GM12873 (cell line): ENCODE data around the gene UTF1.

Experiments used
- TF ChIP-seq, protein P1 (sequence below): IDR thresholded peaks from 2 replicates; pipeline ENCODE4 v1.5.1; 2012; ENCODE audit warnings: low read depth, mild to moderate bottlenecking, moderate library complexity, low read length, control low read depth; ENCODE audit not compliant: insufficient read depth; ENCODE audit errors: missing control alignments

UTF1 gene

DNA sequence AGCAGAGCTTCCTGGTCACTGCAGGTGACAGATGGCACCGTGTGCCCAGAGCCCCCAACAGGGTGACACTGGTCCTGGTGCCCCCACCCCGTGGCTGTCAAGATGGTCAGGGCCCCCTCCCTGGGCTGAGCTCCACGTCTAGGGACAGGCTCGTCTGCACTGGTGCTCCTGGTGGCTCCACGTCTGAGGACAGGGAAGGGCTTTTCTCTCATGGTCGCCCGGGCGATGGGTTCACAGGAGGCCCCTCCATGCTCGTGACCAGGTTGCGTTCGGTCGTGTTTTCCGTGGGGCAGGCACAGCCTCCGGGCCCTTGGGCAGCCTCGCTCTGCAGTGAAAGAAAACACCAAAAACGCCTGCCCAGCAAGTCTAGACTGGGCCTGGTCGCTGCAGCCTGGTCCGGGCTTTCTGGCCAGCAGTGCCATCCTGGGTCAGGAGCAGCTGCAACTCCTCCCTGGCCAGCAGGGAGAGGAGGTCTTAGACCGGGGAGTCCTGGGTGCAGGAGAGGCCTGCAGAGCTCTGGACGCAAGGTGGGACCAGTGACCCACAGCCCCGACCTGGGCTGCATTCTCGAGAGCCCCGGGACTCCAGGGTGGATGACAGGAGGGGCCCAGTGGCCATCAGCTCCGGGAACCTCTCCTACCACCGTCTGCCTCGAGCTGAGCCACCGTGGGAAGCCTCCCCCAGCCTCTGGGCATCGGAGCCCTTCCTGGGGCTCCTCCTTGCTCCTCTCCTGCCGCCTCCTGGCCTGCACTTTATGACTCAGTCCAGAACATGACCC lies 27.9 kb upstream of the UTF1 start:
- TF ChIP-seq, protein P1, sequence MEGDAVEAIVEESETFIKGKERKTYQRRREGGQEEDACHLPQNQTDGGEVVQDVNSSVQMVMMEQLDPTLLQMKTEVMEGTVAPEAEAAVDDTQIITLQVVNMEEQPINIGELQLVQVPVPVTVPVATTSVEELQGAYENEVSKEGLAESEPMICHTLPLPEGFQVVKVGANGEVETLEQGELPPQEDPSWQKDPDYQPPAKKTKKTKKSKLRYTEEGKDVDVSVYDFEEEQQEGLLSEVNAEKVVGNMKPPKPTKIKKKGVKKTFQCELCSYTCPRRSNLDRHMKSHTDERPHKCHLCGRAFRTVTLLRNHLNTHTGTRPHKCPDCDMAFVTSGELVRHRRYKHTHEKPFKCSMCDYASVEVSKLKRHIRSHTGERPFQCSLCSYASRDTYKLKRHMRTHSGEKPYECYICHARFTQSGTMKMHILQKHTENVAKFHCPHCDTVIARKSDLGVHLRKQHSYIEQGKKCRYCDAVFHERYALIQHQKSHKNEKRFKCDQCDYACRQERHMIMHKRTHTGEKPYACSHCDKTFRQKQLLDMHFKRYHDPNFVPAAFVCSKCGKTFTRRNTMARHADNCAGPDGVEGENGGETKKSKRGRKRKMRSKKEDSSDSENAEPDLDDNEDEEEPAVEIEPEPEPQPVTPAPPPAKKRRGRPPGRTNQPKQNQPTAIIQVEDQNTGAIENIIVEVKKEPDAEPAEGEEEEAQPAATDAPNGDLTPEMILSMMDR = no peak

DNA sequence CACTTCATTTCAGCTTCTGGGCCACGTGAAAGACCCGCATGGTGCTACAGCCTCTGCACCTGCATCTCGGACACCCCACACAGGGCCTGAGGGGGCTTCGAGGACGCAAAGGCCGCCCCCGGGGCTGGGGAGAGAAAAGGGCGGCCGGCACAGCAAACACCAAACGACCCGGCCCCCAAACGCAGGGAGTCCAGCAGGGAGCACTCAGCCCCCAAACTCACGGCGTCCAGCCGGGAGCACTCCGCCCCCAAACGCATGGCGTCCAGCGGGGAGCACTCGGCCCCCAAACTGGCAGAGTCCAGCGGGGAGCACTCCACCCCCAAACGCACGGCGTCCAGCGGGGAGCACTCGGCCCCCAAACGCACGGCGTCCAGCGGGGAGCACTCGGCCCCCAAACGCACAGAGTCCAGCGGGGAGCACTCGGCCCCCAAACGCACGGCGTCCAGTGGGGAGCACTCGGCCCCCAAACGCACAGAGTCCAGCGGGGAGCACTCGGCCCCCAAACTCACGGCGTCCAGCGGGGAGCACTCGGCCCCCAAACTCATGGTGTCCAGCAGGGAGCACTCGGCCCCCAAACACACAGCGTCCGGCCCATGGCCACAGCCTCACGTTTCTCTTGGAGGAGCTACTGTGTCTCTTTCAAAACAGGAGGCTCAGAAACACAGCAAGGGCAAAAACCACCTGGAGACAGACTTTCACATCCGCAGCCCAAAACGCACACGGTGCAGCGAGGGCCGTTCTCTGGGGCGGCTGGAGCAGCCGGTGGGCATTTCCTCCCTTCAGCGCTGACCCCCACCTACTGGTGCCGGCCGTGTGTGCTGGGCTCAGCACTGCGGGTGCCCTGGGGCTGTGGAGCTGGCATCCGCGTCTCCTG lies 27.0 kb upstream of the UTF1 start:
- TF ChIP-seq, protein P1 = no peak

DNA sequence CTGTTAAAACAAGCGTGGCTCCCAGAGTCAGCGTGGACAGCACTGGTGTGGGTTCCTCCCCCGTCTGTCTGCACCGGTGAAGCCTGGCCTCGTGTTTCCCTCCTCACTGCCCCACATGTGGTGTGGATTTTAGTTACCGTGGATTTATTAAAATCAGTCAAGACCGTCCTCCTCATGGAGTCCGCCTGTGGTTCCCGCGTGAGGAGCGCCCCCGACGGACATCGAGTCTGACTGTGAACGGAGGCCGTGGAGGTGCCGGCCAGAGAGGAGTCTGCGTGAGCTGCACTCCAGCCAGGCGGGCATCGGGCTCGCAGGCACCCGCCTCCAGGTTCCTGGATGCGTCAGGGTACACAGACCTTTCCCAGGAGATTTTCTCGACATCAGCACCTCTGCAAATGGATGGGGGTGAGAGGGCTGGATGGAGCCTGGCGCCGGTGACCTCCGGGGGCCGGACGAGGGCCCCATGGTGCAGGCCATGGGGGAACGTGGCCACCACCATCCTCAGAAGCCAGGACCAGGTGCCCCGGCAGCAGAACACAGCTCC lies 26.3 kb upstream of the UTF1 start:
- TF ChIP-seq, protein P1 = no peak

DNA sequence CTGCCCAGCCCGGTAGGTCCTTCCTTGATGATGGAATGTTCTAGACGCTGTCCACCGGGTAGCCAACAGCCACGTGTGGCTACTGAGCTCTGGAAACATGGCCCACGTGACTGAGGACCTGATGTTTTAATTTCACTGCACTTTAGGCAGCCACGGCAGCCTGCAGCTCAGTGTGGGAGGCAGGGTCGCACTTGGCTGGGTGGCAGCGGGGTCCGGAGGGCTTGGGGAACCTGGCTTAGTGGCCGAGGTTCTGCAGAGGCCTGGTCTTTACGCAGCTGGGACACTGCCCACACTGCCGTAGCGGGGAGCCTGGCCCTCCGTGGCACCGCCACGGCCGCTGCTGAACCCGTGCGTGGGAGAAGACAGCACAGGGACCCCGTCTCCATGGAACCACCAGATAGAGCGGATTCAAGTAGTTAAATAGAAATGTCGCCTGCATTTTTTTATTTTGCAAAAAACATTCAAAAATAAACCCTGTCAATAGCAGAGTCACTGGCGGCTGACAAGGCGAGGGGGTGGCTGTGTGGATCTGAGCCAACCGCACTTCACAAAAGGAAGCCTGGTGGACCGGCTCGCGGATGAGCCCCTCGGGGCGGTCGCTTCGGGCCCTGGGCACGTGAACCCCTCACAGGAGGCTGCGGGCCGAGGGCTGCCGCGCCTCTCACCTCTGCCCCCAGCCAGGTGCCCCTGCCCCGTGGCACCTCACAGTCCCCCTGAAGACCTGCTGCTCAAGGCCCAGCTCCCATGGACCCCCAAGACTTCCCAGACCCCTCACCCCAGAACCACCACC lies 25.6 kb upstream of the UTF1 start:
- TF ChIP-seq, protein P1 = no peak

DNA sequence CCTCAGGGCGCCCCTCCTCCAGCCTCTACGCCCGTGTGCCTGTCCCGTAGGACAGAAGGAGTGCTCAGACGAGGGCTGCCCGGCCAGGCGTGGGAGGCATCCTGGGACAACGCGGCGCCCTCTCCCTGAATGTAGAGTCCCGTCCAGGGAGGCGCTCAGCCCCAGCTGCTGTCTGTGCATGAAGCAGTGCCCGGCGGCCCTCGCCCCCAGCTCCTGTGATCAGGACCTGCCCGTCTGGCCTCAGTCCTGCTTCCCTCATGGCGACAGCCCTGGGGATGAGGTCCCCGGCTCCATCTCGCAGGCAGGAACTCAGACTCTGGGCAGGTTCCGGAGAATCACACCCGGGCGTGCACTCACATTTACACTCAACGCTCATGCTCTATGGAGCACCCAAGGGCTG lies 24.9 kb upstream of the UTF1 start:
- TF ChIP-seq, protein P1 = no peak

DNA sequence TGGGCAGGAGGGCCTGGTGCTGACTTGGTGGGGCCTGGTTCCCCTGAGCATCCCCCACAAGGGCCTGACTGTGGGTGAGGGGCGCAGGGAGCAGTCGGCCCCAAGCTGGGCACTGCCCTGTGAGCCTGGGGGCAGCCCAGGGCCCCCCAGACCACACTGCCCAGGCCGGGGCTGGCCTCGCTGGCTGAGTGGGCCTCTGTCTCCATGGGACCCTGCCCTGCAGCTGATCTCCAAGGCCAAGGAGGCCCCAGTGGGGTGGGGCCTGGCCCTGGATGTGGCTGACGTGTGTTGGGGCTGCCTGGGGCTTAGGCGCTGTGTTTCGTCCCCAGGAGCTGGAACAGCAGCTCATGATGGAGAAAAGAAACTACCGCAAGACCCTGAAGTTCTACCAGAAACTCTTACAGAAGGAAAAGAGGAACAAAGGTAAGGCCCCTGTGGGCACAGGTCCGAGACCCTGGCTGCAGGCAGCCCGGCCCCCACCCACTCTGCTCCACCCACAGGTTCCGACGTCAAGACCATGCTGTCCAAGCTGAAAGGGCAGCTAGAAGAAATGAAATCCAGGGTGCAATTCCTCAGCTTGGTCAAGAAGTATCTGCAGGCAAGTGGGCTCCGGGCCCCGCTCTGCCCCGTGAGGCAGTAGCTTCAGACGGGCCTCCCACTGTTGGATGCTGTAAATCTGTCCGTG lies 23.5 kb upstream of the UTF1 start:
- TF ChIP-seq, protein P1 = no peak
